GM19025 (cell line): ENCODE data around the gene KISS1R.
A peak's percentile ranks its signal among the peaks of the same experiment; 100 is the strongest.

Source experiments
- ATAC-seq: cut with Tn5 transposase; IDR thresholded peaks from one replicate; pipeline ENCODE4 v1.9.1; 2021; ENCODE audit warnings: mild to moderate bottlenecking, low read depth, moderate library complexity; ENCODE audit not compliant: unreplicated experiment

KISS1R gene

DNA sequence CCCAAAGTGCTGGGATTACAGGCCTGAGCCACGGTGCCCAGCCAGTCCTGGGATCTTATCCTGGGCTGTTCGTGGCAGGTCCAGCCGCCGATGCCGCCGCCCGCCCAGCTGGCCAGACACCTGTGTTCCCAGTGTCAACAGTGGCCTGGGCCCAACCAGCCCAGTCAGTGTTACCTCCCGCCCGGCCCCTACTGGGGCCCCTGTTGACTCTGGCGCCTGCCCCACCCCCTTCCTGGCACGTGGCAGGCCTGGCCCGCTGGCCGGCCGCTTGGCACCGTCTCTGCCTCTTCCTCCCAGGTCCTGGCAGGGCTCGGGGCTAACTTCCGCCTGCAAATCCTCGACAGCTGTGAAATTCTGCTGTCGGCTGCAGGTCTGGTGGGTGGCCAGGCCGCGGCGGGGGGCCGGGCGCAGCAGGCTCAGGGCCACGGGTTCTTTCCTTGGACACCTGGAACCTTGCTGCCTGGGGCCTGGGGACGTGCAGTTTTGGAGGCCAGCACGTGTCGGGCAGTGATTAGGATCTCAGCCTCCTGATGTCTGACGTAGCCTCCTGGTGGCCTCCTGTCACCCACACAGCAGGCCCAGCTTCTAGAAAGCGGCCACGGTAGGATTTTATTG lies 17.8 kb downstream of the KISS1R start:
- no peak for ATAC-seq

DNA sequence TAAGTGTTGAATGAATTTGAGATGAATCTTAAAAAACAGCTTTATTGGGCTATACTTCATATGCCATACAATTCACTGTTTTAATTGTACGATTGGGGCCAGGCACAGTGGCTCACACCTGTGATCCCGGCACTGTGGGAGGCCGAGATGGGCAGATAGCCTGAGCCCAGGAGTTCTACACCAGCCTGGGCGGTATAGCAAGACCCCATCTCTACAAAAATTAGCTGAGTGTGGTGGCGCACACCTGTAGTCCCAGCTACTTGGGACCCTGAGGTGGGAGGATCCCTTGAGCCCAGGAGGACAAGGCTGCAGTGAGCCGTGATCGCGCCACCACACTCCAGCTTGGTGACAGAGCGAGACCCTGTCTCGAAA lies 19.0 kb downstream of the KISS1R start:
- ATAC-seq = no peak

DNA sequence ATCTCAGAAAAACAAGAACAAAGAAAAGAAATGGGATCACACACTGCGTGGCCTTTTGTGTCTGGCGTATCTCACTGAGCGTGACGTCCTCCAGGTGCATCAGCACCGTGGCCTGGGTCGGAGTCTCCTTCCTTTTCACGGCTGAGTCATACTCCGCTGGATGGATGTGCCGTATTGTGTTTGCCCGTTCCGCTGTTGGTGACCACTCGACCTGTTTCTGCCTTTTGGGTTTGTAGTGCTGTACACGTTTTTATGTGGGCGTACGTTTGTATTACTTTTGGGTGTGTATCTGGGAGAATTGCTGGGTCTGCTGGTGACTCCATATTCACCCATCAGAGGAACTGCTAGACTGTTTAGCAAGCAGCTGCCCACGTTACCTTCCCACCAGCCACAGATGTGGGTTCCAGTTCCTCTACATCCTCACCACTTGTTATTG lies 20.1 kb downstream of the KISS1R start:
- no peak for ATAC-seq

DNA sequence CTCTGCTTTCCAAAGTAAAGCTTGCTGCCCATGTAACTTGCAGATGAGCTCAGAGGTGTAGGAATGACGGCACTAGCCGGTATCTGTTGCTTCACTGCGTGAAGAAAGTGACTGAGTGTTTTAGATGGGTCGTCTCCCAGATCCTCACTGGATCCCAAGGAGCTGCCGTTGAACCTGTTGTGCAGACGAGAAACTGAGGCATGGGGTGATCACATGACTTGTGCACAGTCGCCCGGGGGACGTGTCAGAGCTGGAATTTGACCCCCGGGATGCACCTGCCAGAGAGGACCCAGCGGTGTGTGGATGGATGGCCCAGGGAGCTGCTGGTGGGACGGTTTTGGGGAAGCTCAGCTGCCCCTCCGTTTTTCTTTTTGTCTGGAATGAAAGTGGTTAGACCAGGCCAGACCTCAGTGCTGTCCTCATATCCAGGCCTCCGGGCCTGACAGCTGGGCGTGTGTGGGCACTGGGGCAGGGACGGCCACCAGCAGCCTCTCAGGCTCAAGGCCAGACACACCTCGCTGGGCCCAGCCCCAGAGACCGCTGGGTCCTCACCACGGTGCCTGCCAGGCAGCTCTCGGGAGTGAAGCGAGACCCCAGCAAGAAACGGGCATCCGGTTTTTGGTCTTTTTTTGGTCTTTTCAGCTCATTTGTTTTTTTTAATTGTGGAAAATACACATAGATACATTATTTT lies 21.2 kb downstream of the KISS1R start:
- ATAC-seq = no peak

DNA sequence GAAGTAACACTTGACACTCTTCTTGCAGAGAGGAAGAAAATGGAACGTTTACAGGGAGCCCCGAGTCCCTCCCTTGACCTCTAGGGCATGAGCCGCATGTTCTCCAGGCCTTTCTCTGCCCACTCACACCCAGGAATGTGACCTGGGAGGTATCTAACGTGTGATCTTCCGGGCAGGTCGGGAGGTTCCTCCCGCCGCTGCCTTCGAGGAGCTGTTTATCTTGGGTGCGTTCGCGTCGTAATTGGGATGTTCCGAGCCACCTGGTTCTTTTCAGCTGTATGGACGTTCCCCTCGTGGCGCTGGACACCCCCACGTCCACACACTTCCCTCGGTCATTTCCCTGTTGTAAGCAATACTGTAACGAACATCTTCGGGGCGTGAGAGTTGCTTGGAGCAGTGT lies 22.3 kb downstream of the KISS1R start:
- ATAC-seq = no peak

DNA sequence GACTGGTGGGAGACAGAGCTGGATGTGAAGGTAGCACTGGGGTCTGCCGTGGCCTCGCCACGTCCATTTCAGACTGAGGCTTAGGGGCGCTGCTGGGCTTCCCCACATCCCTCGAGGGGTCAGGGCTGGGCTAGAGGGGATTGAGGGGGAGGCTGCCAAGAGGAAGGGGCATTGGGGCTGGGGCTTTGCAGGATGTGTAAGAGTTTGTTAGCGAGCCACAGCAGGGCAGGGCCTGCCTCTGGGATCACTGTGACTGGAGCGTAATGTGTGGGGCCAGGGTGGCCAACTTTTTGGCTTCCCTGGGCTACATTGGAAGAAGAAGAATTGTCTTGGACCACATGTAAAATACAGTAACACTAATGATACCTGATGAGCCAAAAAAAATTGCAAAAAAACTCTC lies 22.8 kb downstream of the KISS1R start:
- no peak for ATAC-seq

DNA sequence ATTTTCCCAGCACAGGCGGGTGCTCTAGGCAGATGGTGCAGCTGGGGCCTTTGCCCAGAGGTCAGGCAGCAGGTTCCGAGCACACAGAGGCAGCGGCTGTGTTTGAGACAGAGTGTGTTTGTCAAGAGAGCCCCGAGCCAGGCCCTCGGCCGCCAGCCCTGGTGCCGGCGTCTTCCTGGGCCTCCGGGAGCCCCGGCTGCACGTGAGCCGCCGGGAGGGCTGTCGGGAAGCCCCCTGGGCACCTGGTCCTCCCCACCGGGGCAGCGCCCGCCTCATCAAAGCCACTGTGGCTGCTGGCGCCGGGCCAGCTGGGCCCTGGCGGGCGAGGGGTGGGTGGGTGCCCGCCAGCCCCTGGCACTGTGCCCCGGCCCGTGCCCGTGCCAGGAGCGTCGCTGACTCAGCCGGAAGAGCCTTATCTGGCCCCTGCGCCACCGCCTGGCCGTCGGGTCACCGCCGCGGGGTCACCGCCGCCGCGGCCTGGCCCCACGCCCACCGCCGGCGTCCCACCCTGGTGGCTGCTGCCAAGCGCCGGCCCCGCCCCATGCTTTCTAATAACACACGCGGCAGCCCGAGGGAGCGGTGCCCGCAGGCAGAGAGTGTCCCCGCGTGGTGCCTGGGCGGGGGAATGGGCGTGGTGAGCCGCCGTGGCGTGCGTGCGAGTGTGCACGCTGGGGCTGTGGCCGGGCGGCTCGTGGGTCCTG lies 23.6 kb downstream of the KISS1R start:
- ATAC-seq = peak; percentile 46

DNA sequence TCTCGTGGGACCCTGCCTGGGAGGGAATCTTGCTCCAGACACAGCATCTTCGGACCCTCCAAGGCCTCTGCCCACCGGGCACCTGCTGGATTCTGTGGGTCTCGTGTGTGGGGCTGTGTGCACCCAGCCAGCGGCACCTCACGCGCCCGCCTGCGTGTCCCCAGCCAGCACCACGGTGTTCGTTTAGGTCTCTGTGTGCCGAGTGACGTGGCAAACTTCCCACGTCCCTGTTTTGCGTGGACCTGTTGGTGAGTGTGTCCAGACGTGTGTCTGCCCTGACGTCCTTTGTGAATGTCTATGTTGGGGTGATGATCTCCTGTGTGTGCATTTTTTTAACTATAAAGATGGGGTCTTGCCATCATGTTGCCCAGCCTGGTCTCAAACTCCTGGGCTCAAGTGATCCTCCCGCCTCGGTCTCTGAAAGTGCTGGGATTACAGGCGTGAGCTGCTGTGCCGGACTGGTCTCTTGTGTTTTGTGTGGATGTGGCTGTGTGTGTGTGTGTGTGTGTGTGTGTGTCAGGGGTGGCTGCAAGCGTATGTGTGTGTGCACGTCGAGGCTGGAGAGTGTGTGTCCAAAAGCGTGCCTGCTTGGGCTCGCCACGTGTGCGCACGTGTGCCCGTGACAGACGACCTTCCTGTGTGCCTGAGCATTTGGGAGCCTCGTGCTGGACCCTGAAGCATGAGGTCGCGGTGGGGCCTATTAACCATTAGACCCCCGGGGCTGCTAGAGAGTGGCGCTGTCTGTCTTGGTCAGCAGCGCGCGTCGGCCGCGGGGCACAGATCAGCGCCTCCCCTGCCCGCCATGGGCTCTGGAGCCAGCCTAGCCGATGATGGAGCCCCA lies 24.4 kb downstream of the KISS1R start:
- ATAC-seq = no peak

DNA sequence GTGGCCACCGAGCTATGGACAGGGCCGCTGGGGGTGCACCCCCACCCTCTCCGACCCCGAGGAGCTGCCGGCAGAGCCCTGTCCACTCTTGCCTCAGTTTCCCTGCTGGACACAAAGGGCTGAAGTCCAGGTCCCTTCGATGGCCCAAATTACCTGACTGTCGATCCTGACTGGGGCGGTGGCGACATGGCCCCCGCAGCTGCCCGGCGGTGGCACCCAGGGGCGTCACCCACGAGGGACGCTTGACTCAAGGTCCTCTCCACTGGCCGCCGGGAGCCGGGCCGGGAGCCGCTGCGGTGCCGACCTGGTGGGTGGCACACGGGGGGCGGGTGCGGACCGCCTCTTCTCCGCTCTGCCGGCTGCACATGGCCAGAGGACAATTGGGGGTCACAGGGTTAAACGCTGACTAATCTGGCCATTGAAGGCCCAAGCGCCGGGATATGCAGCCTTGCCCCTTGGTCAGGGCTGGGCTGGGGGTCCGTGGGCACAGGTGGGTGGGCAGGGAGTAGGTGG lies 25.1 kb downstream of the KISS1R start:
- ATAC-seq = no peak

DNA sequence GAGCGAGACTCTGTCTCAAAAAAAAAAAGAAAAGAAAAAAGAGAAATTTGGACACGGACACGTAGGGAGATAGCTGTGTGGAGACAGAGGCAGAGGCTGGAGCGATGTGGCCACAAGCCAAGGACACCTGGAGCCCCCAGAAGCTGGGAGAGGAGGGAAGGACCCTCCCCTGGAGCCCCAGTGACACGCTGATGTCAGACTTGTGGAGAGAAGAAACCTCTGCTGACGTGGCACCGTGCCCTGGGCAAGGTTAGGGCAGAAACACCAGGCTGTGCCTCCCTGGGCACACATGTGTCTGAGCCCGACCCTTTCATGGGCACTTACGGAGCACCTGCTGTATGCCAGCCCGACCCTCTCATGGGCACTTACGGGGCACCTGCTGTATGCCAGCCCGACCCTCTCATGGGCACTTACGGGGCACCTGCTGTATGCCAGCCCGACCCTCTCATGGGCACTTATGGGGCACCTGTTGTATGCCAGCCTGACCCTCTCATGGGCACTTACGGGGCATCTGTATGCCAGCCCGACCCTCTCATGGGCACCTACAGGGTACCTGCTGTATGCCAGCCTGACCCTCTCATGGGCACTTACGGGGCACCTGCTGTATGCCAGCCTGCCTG lies 26.5 kb downstream of the KISS1R start:
- no peak for ATAC-seq

DNA sequence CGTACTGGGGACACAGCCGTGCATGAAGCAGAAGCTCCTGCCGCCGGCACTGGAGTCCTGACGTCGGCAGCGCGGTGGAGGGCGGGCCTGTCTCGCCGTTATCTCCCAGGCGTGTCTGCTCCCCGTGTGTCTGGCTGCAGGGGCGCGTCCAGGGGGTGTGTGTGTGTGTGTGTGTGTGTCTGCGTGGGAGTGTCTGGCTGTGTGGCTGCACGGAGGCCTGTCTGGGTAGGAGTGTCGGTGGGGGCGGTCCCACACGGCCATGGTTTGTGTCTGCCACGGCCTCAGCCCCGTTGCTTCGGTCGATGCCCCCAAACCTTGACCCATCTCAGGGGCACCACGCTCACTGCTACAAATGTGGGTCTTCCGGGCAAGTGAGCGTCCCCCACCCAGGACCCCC lies 27.0 kb downstream of the KISS1R start:
- no peak for ATAC-seq

DNA sequence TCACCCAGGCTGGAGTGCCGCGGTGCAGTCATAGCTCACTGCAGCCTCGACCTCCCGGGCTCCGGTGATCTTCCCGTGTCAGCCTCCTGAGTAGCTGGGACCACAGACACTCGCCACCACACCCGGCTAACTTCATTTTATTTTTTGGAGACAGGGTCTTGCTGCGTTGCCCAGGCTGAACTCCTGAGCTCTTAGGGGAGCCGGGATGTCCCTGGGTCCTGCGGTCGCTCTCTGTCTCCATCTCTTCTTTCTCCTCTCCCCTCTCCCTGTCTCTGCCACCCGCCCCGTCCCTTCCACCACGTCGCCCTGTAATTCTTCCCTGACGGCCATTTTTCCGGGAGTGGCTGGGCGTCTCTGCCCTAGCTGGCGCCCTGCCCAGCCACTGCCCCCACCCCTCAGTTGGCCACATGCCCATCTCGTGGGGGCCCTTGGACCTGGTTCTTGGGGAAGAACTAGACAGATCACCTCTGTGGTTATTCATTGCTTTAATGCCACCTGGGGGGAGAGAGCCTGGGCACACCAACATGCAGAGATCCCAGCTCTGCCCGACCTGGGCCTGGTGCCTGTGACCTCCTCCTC lies 27.6 kb downstream of the KISS1R start:
- ATAC-seq = no peak

DNA sequence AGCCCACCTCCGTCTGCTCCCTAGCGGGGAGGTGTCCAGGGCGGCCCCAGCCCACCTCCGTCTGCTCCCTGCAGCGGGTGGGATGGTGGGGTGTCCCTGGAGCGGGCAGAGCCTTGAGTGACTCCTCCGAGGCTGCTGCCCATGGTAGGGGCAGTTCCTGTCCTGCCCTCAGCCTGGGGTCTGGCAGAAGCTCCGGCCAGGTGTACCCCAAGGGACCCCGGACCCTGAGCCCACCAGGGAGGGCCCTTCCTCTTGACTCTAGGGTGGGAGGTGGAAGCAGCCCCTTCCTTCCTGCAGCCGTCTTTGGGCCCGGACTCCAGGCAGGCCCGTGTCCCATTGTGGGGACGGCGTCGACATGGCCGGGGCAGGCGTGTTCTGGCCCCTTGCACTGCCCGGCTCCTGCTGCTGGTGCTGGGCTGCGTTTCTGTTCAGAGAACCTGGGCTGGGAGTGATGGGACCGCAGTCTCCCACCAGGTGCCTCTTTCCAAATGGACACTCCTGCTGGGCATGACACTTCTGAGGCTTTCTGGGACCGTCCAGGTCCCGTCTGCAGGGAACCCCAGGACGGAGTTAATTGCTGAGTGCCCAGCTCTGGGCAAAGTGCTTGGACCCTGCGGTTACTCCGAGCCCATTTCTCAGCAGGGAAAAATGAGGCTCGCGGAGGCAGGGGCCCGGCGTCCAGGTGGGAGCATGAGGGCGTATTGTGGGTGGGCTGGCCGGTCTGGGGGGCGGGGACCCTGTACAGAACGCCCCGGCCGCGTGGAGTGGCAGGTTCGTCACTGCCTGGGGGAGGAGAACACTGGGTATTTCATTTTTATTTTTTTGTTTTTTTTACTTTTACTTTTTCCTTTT lies 28.5 kb downstream of the KISS1R start:
- ATAC-seq = no peak

DNA sequence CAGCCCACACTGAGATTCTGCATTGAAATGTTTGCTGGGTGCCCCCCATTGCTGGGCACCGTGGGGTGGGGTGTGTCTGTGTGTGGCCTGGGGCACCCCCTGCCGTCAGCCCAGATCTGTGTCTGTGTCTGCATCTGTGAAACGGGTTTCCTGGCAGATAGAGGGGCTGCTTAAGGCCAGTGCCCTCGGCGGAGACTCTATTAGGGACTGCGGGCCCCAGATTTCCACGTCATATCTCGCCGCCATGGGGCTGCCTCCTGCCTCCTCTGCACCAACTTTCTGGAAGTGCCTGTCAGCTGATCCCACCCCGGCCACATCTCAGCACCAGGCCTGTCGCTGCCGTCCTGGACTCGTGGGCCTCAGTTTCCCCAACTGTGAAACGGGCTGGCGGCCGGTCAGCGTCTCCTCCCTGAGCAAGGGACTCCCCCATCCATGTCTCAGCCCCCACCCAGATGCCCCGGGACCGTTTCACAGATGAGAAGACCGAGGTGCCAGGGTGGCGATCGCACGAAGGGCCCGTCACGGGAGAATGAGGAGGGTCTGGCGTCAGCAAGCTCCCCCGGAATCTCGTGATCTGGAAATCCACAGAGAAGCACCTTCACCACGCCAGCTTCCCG lies 30.1 kb downstream of the KISS1R start:
- no peak for ATAC-seq

DNA sequence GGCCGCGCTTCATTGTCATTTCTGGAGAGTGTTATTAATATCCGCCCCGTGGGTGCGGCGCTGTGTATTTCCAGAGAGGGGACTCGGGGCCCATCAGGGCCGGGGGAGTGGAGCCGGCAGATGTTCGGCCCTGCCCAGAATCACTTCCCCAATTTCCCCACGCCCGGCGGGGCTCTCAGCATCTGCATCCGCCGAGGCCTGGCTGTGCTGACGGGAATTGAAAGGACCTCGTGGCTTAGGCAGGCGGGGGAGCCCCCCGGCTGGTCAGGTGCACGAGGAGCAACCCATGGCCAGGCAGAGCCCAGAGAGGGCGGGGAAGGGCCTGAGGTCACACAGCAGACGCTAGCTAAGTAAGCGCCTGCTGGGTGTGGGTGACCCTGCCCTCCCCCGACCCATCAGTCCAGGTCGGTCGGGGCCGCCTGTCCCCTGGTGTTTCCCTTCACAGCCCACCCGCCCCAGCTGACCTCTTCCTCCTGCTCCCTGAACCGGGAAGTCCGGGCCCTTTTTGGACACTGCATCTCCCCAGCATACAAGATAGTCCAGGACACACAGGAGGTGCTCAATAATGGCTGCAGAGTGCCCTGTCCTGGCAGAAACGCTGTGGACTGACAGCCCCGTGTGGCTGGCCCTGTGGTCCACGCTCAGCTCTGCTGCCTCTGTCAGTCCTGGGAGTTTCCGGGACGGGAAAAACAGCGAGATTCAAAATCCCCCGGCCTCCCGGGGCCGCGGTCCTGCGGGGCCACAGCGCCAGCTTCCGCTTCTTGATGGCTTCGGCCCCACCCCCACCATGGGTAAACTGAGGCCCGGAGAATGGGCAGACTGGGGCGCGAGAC lies 30.8 kb downstream of the KISS1R start:
- peak; percentile 72 for ATAC-seq

DNA sequence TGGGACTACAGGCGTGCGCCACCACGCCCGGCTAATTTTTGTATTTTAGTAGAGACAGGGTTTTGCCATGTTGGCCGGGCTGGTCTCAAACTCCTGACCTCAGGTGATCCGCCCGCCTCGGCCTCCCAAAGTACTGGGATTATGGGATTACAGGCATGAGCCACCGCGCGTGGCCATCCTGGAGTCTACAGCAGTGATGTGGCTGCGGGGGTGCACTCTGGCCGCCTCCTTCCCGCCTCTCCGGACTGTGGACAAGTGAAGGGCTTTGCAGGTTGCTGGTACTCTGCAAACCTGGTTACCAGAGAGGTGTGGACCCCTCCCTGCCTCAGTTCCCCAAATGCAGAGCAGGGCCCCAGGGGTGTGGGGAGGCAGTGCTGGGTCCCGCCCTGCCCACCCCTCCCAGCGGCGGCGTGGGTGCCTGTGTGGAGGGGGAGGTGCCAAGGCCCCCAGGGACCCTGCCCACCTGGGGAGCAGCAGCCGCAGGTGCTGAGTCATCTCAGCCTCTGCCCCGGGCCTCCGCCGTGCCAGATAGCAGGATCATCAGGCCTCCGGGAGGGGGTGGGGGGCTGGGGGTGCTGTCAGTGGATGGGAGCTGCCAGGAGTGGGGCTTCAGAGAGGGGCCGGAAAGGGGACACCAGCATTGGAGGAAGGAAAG lies 31.8 kb downstream of the KISS1R start:
- ATAC-seq = no peak

DNA sequence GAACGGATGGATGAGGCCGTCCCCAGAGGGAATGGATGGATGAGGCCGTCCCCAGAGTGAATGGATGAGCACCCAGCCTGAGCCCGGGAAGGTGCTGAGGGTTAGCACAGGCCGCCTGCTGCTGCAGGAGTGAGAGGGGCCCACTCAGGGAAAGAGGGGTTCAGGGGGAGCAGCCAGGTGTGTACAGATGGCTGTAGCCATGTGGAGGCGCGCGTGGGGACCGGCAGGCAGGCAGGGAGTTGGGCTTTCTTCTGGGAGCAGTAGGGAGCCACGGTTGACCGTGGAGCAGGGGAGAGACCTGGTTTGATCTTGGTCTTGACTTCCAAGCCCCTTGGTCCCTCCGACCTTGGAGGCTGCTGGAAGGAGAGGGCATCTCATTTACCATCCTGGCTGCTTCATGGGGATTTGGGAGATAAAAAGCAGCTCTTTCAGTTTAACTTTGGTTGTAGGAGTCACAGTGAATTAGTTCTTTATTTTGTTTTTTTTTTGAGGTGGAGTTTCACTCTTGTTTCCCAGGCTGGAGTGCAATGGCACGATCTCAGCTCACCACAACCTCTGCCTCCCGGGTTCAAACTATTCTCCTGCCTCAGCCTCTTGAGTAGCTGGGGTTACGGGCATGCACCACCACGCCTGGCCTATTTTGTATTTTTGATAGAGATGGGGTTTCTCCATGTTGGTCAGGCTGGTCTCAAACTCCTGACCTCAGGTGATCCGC lies 33.4 kb downstream of the KISS1R start:
- no peak for ATAC-seq
